ENCODE results near the gene AMOT. TPM values are rescaled to one million over a fixed set of nuclear protein-coding genes. Genes with fewer than 3 reads are reported as not detected.

The AMOT gene
- total and polyA plus RNA-seq, 2 experiments from 2014 or later, result 2.1 to 5.4 TPM

DNA sequence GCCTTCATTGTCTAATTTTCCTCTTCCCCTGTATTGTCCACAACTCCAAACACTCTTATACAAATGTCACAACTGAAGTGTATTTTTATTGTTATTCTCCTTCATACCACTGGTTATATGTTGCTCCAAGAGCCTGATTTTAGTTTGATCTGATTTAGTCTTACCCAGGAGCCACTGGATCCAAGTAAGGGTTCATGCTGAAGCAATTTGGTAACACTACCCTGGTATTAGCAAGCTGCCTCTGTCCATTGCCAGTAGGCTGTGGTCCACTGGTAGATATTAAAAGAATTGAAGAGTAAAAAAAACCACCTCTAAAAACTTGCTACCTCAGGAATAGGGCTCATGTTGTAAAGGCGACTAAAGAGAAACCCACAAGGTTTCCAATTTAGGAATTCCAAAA lies 41.2 kb downstream of the AMOT start (continued):
- TF ChIP-seq, protein P1, sequence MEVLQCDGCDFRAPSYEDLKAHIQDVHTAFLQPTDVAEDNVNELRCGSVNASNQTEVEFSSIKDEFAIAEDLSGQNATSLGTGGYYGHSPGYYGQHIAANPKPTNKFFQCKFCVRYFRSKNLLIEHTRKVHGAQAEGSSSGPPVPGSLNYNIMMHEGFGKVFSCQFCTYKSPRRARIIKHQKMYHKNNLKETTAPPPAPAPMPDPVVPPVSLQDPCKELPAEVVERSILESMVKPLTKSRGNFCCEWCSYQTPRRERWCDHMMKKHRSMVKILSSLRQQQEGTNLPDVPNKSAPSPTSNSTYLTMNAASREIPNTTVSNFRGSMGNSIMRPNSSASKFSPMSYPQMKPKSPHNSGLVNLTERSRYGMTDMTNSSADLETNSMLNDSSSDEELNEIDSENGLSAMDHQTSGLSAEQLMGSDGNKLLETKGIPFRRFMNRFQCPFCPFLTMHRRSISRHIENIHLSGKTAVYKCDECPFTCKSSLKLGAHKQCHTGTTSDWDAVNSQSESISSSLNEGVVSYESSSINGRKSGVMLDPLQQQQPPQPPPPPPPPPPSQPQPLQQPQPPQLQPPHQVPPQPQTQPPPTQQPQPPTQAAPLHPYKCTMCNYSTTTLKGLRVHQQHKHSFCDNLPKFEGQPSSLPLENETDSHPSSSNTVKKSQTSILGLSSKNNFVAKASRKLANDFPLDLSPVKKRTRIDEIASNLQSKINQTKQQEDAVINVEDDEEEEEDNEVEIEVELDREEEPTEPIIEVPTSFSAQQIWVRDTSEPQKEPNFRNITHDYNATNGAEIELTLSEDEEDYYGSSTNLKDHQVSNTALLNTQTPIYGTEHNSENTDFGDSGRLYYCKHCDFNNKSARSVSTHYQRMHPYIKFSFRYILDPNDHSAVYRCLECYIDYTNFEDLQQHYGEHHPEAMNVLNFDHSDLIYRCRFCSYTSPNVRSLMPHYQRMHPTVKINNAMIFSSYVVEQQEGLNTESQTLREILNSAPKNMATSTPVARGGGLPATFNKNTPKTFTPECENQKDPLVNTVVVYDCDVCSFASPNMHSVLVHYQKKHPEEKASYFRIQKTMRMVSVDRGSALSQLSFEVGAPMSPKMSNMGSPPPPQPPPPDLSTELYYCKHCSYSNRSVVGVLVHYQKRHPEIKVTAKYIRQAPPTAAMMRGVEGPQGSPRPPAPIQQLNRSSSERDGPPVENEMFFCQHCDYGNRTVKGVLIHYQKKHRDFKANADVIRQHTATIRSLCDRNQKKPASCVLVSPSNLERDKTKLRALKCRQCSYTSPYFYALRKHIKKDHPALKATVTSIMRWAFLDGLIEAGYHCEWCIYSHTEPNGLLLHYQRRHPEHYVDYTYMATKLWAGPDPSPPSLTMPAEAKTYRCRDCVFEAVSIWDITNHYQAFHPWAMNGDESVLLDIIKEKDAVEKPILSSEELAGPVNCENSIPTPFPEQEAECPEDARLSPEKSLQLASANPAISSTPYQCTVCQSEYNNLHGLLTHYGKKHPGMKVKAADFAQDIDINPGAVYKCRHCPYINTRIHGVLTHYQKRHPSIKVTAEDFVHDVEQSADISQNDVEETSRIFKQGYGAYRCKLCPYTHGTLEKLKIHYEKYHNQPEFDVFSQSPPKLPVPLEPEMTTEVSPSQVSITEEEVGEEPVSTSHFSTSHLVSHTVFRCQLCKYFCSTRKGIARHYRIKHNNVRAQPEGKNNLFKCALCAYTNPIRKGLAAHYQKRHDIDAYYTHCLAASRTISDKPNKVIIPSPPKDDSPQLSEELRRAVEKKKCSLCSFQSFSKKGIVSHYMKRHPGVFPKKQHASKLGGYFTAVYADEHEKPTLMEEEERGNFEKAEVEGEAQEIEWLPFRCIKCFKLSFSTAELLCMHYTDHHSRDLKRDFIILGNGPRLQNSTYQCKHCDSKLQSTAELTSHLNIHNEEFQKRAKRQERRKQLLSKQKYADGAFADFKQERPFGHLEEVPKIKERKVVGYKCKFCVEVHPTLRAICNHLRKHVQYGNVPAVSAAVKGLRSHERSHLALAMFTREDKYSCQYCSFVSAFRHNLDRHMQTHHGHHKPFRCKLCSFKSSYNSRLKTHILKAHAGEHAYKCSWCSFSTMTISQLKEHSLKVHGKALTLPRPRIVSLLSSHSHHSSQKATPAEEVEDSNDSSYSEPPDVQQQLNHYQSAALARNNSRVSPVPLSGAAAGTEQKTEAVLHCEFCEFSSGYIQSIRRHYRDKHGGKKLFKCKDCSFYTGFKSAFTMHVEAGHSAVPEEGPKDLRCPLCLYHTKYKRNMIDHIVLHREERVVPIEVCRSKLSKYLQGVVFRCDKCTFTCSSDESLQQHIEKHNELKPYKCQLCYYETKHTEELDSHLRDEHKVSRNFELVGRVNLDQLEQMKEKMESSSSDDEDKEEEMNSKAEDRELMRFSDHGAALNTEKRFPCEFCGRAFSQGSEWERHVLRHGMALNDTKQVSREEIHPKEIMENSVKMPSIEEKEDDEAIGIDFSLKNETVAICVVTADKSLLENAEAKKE (CRISPR knock-in tag; IDR thresholded peaks at IDR 0.05), result no peak
- TF ChIP-seq REST (IDR thresholded peaks at IDR 0.05; ENCODE audit: unreplicated experiment) (no peak), CTCF (conservative IDR thresholded peaks at IDR 0.05; ENCODE audit: low read depth in 2 of 2) (no peak), EZH2phosphoT487 (IDR thresholded peaks at IDR 0.05; ENCODE audit: unreplicated experiment) (no peak), POLR2AphosphoS5 (IDR thresholded peaks at IDR 0.05; ENCODE audit: low read depth) (no peak)

Measured in GM23338 (cell line).